GM23338 (cell line): ENCODE measurements around the gene CNPY4. TPM values are rescaled to one million over a fixed set of nuclear protein-coding genes. Genes with fewer than 3 reads are reported as not detected.

Source experiments
- ATAC-seq: fragments of 200-7000 bp; cut with Tn5 transposase; 3 replicates; pipeline ENCODE4 v1.9.1; 2020
- DNase-seq: peaks from one replicate; pipeline ENCODE4 v3.0.0-alpha.2; 2015; ENCODE audit warnings: low spot score
- H2AFZ ChIP-seq: fragments of 200-600 bp; sonication (generic); 2 replicates; pipeline ENCODE4 v1.8.0; 2016; ENCODE audit warnings: antibody characterized with exemption, mild to moderate bottlenecking, moderate library complexity
- H3F3A ChIP-seq: fragments of 200-600 bp; sonication (generic); replicated peaks from 2 replicates; pipeline ENCODE4 v1.8.0; 2017; ENCODE audit warnings: antibody characterized with exemption, mixed run types, low read depth
- H3K27ac ChIP-seq: fragments of 200-600 bp; sonication (generic); 2 replicates; pipeline ENCODE4 v1.6.1; 2016; ENCODE audit warnings: low read depth
- H3K27me3 ChIP-seq: fragments of 200-600 bp; sonication (generic); 2 replicates; pipeline ENCODE4 v1.8.0; 2016; ENCODE audit warnings: mild to moderate bottlenecking, mixed run types, moderate library complexity; ENCODE audit not compliant: insufficient read depth
- H3K36me3 ChIP-seq: fragments of 200-600 bp; sonication (generic); 2 replicates; pipeline ENCODE4 v1.8.0; 2016; ENCODE audit warnings: mild to moderate bottlenecking; ENCODE audit not compliant: insufficient read depth
- H3K4me1 ChIP-seq: fragments of 200-600 bp; sonication (generic); 2 replicates; pipeline ENCODE4 v1.8.0; 2016; ENCODE audit warnings: mild to moderate bottlenecking, moderate library complexity; ENCODE audit not compliant: insufficient read depth
- H3K4me2 ChIP-seq: fragments of 200-600 bp; sonication (generic); 2 replicates; pipeline ENCODE4 v1.7.1; 2017; ENCODE audit warnings: mixed run types
- H3K4me3 ChIP-seq: fragments of 200-600 bp; sonication (generic); 2 replicates; pipeline ENCODE4 v1.6.1; 2016; ENCODE audit warnings: mixed run types
- H3K79me2 ChIP-seq: fragments of 200-600 bp; sonication (generic); replicated peaks from 2 replicates; pipeline ENCODE4 v1.8.0; 2017; ENCODE audit warnings: mild to moderate bottlenecking; ENCODE audit not compliant: insufficient read depth
- H3K9me2 ChIP-seq: fragments of 200-600 bp; sonication (generic); 2 replicates; pipeline ENCODE4 v1.8.0; 2017; ENCODE audit not compliant: insufficient read depth
- H4K20me1 ChIP-seq: fragments of 200-600 bp; sonication (generic); replicated peaks from 2 replicates; pipeline ENCODE4 v1.8.0; 2017; ENCODE audit warnings: mild to moderate bottlenecking; ENCODE audit not compliant: insufficient read depth
- H3K27ac Mint-ChIP-seq: 2 replicates; pipeline ENCODE4 v1.8.0; 2020; ENCODE audit warnings: inconsistent platforms, mild to moderate bottlenecking, moderate library complexity, mixed read lengths
- H3K27me3 Mint-ChIP-seq: 3 replicates; pipeline ENCODE4 v1.8.0; 2022; ENCODE audit warnings: low read depth, mild to moderate bottlenecking, moderate library complexity, mixed read lengths, inconsistent platforms; ENCODE audit not compliant: insufficient read depth, poor library complexity
- H3K36me3 Mint-ChIP-seq: 3 replicates; pipeline ENCODE4 v1.8.0; 2021; ENCODE audit warnings: low read depth, mild to moderate bottlenecking, inconsistent platforms, moderate library complexity, mixed read lengths
- H3K4me1 Mint-ChIP-seq: 3 replicates; pipeline ENCODE4 v1.8.0; 2020; ENCODE audit warnings: mild to moderate bottlenecking, inconsistent platforms, mixed read lengths
- H3K4me3 Mint-ChIP-seq: 3 replicates; pipeline ENCODE4 v1.8.0; 2021; ENCODE audit warnings: moderate library complexity, mild to moderate bottlenecking, inconsistent platforms, mixed read lengths
- H3K9me3 Mint-ChIP-seq: 3 replicates; pipeline ENCODE4 v1.8.0; 2020; ENCODE audit warnings: moderate library complexity, mild to moderate bottlenecking, inconsistent platforms, mixed read lengths
- ETS1 ChIP-seq: IDR thresholded peaks from 2 replicates; pipeline ENCODE4 v1.6.1; 2016; ENCODE audit warnings: antibody characterized with exemption
- EZH2 ChIP-seq: fragments of 200-600 bp; sonication (generic); IDR thresholded peaks from one replicate; pipeline ENCODE4 v1.8.0; 2017; ENCODE audit warnings: antibody characterized with exemption, mild to moderate bottlenecking, low read depth; ENCODE audit not compliant: unreplicated experiment
- JUNB ChIP-seq: IDR thresholded peaks from one replicate; pipeline ENCODE4 v1.6.1; 2016; ENCODE audit warnings: antibody characterized with exemption; ENCODE audit not compliant: unreplicated experiment
- NANOG ChIP-seq: IDR thresholded peaks from 2 replicates; pipeline ENCODE4 v1.6.1; 2016; ENCODE audit warnings: antibody characterized with exemption, borderline replicate concordance
- ZNF114 ChIP-seq: fragments of 250-450 bp; sonication (Bioruptor Pico); IDR thresholded peaks from 2 replicates; pipeline ENCODE4 v1.5.0; 2020; ENCODE audit warnings: mild to moderate bottlenecking, moderate library complexity
- ZNF462 ChIP-seq: fragments of 250-450 bp; sonication (Bioruptor Pico); IDR thresholded peaks from 2 replicates; pipeline ENCODE4 v1.5.0; 2020; ENCODE audit warnings: mild to moderate bottlenecking, moderate library complexity
- polyA plus RNA-seq: library from polyadenylated mRNA; unstranded; fragments of >200 nt; fragmentation: Nextera tagmentation; extraction: Ambion mirVana; gene quantifications from 2 replicates; pipeline ENCODE4 v1.2.1, GENCODE V29; 2016
- total RNA-seq: library from RNA; depleted of rRNA; stranded (reverse); fragments of >200 nt; shearing (Covaris generic); gene quantifications from 2 replicates; pipeline ENCODE4 v1.2.3, GENCODE V29; 2014
- TF ChIP-seq, protein P1 (sequence below), 2 experiments: fragments of 200-600 bp in 1 of 2; sonication (generic) in 1 of 2; conservative IDR thresholded peaks; 2 replicates each; pipeline versions ENCODE4 v1.5.1 to v1.6.1; 2016 to 2017; ENCODE audit warnings: antibody characterized with exemption in 2 of 2, low read depth in 2 of 2, mild to moderate bottlenecking in 2 of 2, moderate library complexity in 1 of 2

CNPY4 gene
- total and polyA plus RNA-seq, 2 experiments from 2014 or later: 10.7 to 12.0 TPM

DNA sequence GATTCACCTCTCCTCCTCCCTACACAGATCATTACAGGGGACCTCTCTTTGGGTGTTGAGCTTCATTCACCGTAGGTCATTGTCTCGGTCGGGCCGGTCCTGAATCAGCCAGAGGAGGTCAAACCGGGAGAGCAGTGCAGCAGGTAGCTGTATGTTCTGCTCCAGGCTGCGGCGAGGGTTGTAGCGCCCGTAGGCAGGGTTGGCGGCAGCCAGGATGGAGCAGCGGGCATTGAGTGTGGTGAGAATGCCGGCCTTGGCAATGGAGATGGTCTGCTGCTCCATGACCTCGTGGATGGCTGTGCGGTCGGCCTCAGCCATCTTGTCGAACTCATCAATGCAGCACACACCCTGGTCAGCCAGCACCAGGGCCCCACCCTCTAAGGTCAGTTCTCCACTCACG is 23.7 kb upstream of the CNPY4 start:
- H3K4me3 ChIP-seq: no peak overlapping the region
- no peaks in the 10 kb centered on the region for H3K9me2 ChIP-seq
- H3K4me2 ChIP-seq: no peak overlapping the region
- no peak for DNase-seq
- peaks cover 61% of the 10 kb centered on the region for H4K20me1 ChIP-seq
- Mint-ChIP-seq H3K27me3 (peaks cover 58% of the 10 kb centered on the region), H3K9me3 (peaks cover 5% of the 10 kb centered on the region; the same call in 2 of the 3 replicates), H3K27ac (peak overlapping the region; percentile 67), H3K4me3 (no peak overlapping the region; the same call in 2 of the 3 replicates), H3K36me3 (peaks cover 99% of the 10 kb centered on the region), H3K4me1 (peaks cover 37% of the 10 kb centered on the region)
- H3K79me2 ChIP-seq: peaks cover 48% of the 10 kb centered on the region
- H3K27me3 ChIP-seq: no peaks in the 10 kb centered on the region
- TF ChIP-seq ZNF114 (CRISPR knock-in tag) (no peak), NANOG (no peak), JUNB (no peak), EZH2 (no peak), ETS1 (no peak), ZNF462 (no peak)
- TF ChIP-seq, protein P1, sequence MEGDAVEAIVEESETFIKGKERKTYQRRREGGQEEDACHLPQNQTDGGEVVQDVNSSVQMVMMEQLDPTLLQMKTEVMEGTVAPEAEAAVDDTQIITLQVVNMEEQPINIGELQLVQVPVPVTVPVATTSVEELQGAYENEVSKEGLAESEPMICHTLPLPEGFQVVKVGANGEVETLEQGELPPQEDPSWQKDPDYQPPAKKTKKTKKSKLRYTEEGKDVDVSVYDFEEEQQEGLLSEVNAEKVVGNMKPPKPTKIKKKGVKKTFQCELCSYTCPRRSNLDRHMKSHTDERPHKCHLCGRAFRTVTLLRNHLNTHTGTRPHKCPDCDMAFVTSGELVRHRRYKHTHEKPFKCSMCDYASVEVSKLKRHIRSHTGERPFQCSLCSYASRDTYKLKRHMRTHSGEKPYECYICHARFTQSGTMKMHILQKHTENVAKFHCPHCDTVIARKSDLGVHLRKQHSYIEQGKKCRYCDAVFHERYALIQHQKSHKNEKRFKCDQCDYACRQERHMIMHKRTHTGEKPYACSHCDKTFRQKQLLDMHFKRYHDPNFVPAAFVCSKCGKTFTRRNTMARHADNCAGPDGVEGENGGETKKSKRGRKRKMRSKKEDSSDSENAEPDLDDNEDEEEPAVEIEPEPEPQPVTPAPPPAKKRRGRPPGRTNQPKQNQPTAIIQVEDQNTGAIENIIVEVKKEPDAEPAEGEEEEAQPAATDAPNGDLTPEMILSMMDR (conservative IDR thresholded peaks at IDR 0.05; ENCODE audit: low read depth in 2 of 2): no peak
- no peak overlapping the region for H2AFZ ChIP-seq
- ATAC-seq: no peak
- H3K27ac ChIP-seq: peak overlapping the region; percentile 40; the same call in 1 of the 2 replicates
- peaks cover 8% of the 10 kb centered on the region for H3K4me1 ChIP-seq
- peaks cover 80% of the 10 kb centered on the region for H3K36me3 ChIP-seq
- peaks cover 91% of the 10 kb centered on the region for H3F3A ChIP-seq
